ENCODE measurements around the gene LRRC56. TPM values are rescaled to one million over a fixed set of nuclear protein-coding genes. Genes with fewer than 3 reads are reported as not detected.

LRRC56 gene
- total RNA-seq, 1 experiment from 2014 or later, result 2.1 TPM

- ChIA-PET CTCF (no interaction called here), POLR2A (ENCODE audit: low non-redundant PET) (no interaction called here)
- no TSS peak for BruUV-seq (replicated peaks)
- H3K27ac ChIP-seq (ENCODE audit: low read depth, low read length, poor library complexity, severe bottlenecking), result no peak overlapping the region
- H3K36me3 ChIP-seq (ENCODE audit: insufficient read depth, low read length, poor library complexity, severe bottlenecking), result no peaks in the 10 kb centered on the region
- intact Hi-C loops (cut with micrococcal nuclease; ENCODE audit: unreplicated experiment), result no loop called here
- no peaks in the 10 kb centered on the region for H3K9me3 ChIP-seq (ENCODE audit: low read depth, low read length, poor library complexity, severe bottlenecking)
- no peak overlapping the region for H3K4me3 ChIP-seq (ENCODE audit: low read depth, low read length, poor library complexity, severe bottlenecking)
- no peak for DNase-seq (ENCODE audit: low spot score)
- no peak for TF ChIP-seq EZH2 (IDR thresholded peaks at IDR 0.05; ENCODE audit: borderline replicate concordance, low read depth, low read length, poor library complexity, severe bottlenecking)
- TF ChIP-seq CTCF (conservative IDR thresholded peaks at IDR 0.05; ENCODE audit: low read depth, low read length), result no peak
- no peaks in the 10 kb centered on the region for H3K27me3 ChIP-seq (replicated peaks; ENCODE audit: insufficient read depth, low read depth, low read length, poor library complexity)
- no peaks in the 10 kb centered on the region for H3K4me1 ChIP-seq (ENCODE audit: insufficient read depth, low read length, poor library complexity, severe bottlenecking)
These were observed 11.1 kb upstream of the LRRC56 start for GRCh38 chr11:526192-526591.

GRCh38 chr11:528166-528814 lies 9.0 kb upstream of the LRRC56 start:
- no TSS peak for BruUV-seq (replicated peaks)
- ChIA-PET CTCF (no interaction called here), POLR2A (ENCODE audit: low non-redundant PET) (no interaction called here)
- no peak for DNase-seq (ENCODE audit: low spot score)
- intact Hi-C loops (cut with micrococcal nuclease; ENCODE audit: unreplicated experiment), result no loop called here
- Histone ChIP-seq H3K27me3 (replicated peaks; ENCODE audit: insufficient read depth, low read depth, low read length, poor library complexity) (no peaks in the 10 kb centered on the region), H3K4me1 (ENCODE audit: insufficient read depth, low read length, poor library complexity, severe bottlenecking) (no peaks in the 10 kb centered on the region), H3K4me3 (ENCODE audit: low read depth, low read length, poor library complexity, severe bottlenecking) (no peak overlapping the region), H3K27ac (ENCODE audit: low read depth, low read length, poor library complexity, severe bottlenecking) (no peak overlapping the region), H3K36me3 (ENCODE audit: insufficient read depth, low read length, poor library complexity, severe bottlenecking) (peaks cover 14% of the 10 kb centered on the region), H3K9me3 (ENCODE audit: low read depth, low read length, poor library complexity, severe bottlenecking) (no peaks in the 10 kb centered on the region)
- no peak for TF ChIP-seq CTCF (conservative IDR thresholded peaks at IDR 0.05; ENCODE audit: low read depth, low read length)
- no peak for TF ChIP-seq EZH2 (IDR thresholded peaks at IDR 0.05; ENCODE audit: borderline replicate concordance, low read depth, low read length, poor library complexity, severe bottlenecking)

- ChIA-PET POLR2A (ENCODE audit: low non-redundant PET) (no interaction called here), CTCF (no interaction called here)
- no peaks in the 10 kb centered on the region for H3K27me3 ChIP-seq (replicated peaks; ENCODE audit: insufficient read depth, low read depth, low read length, poor library complexity)
- H3K9me3 ChIP-seq (ENCODE audit: low read depth, low read length, poor library complexity, severe bottlenecking), result no peaks in the 10 kb centered on the region
- TF ChIP-seq CTCF (conservative IDR thresholded peaks at IDR 0.05; ENCODE audit: low read depth, low read length) (no peak), EZH2 (IDR thresholded peaks at IDR 0.05; ENCODE audit: borderline replicate concordance, low read depth, low read length, poor library complexity, severe bottlenecking) (no peak)
- BruUV-seq (replicated peaks), result no TSS peak
- no peak for DNase-seq (ENCODE audit: low spot score)
- H3K36me3 ChIP-seq (ENCODE audit: insufficient read depth, low read length, poor library complexity, severe bottlenecking), result peaks cover 14% of the 10 kb centered on the region
- no peaks in the 10 kb centered on the region for H3K4me1 ChIP-seq (ENCODE audit: insufficient read depth, low read length, poor library complexity, severe bottlenecking)
- intact Hi-C loops (cut with micrococcal nuclease; ENCODE audit: unreplicated experiment), result no loop called here
- no peak overlapping the region for H3K27ac ChIP-seq (ENCODE audit: low read depth, low read length, poor library complexity, severe bottlenecking)
- no peak overlapping the region for H3K4me3 ChIP-seq (ENCODE audit: low read depth, low read length, poor library complexity, severe bottlenecking)
These were observed 8.3 kb upstream of the LRRC56 start for GRCh38 chr11:528815-529727.

All from A673 (cell line).